RPMI8226 (cell line): ENCODE measurements around the gene KCNJ12.
A peak's percentile ranks its signal among the peaks of the same experiment; 100 is the strongest.

Source experiments
- DNase-seq: peaks from one replicate; pipeline ENCODE4 v3.0.0-alpha.2; 2015

KCNJ12 gene

GRCh38 chr17:21369395-21369794 lies 6.8 kb upstream of the KCNJ12 start:
- no peak for DNase-seq

GRCh38 chr17:21370430-21370829 lies 5.7 kb upstream of the KCNJ12 start:
- DNase-seq, result no peak

- DNase-seq, result peak; percentile 77
Measured at GRCh38 chr17:21371511-21372081, 4.6 kb upstream of the KCNJ12 start.

- DNase-seq, result no peak
Measured at GRCh38 chr17:21372256-21372954, 3.8 kb upstream of the KCNJ12 start.

- DNase-seq, result peak; percentile 81
Measured at GRCh38 chr17:21373036-21373435, 3.1 kb upstream of the KCNJ12 start.

GRCh38 chr17:21373696-21374440 lies 2.3 kb upstream of the KCNJ12 start:
- no peak for DNase-seq

GRCh38 chr17:21374441-21375161 lies 1.6 kb upstream of the KCNJ12 start:
- no peak for DNase-seq

GRCh38 chr17:21375162-21375560 lies 996 bp upstream of the KCNJ12 start:
- no peak for DNase-seq

GRCh38 chr17:21375757-21376080 lies 438 bp upstream of the KCNJ12 start:
- DNase-seq, result no peak

- DNase-seq, result peak; percentile 64
Measured at GRCh38 chr17:21376759-21377690, 868 bp downstream of the KCNJ12 start.

GRCh38 chr17:21377705-21378396 lies 1.7 kb downstream of the KCNJ12 start:
- no peak for DNase-seq

GRCh38 chr17:21378553-21378952 lies 2.4 kb downstream of the KCNJ12 start:
- no peak for DNase-seq

- DNase-seq, result peak; percentile 87
Measured at GRCh38 chr17:21379080-21379711, 3.0 kb downstream of the KCNJ12 start.

- DNase-seq, result no peak
Measured at GRCh38 chr17:21380659-21381058, 4.5 kb downstream of the KCNJ12 start.

- DNase-seq, result peak; percentile 30
Measured at GRCh38 chr17:21381076-21381706, 5.0 kb downstream of the KCNJ12 start.

GRCh38 chr17:21382560-21383495 lies 6.7 kb downstream of the KCNJ12 start:
- no peak for DNase-seq

- no peak for DNase-seq
Measured at GRCh38 chr17:21385281-21385845, 9.2 kb downstream of the KCNJ12 start.

- no peak for DNase-seq
Measured at GRCh38 chr17:21387616-21388015, 11.5 kb downstream of the KCNJ12 start.

GRCh38 chr17:21388066-21388465 lies 11.9 kb downstream of the KCNJ12 start:
- no peak for DNase-seq
